HUES64 (cell line): ENCODE results near the gene ZNF605.
"Not testable (repeated sequence)": the region's sequence is repeated elsewhere in the genome, so short reads cannot be mapped to it uniquely, and the experiment has no call there.

Experiments
- H3K27ac ChIP-seq: 2 replicates; pipeline ENCODE4 v1.7.0; 2013; ENCODE audit warnings: low read depth, low read length, inconsistent platforms
- H3K27me3 ChIP-seq: 2 replicates; pipeline ENCODE4 v1.6.1; 2013; ENCODE audit warnings: mild to moderate bottlenecking, low read length; ENCODE audit not compliant: insufficient read depth
- H3K36me3 ChIP-seq: 2 replicates; pipeline ENCODE4 v1.6.1; 2013; ENCODE audit warnings: mild to moderate bottlenecking, low read length; ENCODE audit not compliant: insufficient read depth
- H3K4me1 ChIP-seq: 2 replicates; pipeline ENCODE4 v1.6.1; 2013; ENCODE audit warnings: mild to moderate bottlenecking, low read length, moderate library complexity; ENCODE audit not compliant: insufficient read depth
- H3K4me3 ChIP-seq: 2 replicates; pipeline ENCODE4 v1.5.1; 2013; ENCODE audit warnings: mild to moderate bottlenecking, low read length, moderate library complexity
- H3K9ac ChIP-seq: 2 replicates; pipeline ENCODE4 v1.6.1; 2013; ENCODE audit warnings: mild to moderate bottlenecking, low read depth, low read length
- H3K9me3 ChIP-seq: 2 replicates; pipeline ENCODE4 v1.6.1; 2013; ENCODE audit warnings: low read depth, low read length; ENCODE audit not compliant: insufficient read depth
- WGBS: fragments of 150-250, 120-280 bp; methylation state at CpG from one replicate; pipeline ENCODE4 v1.1.7; 2013; ENCODE audit warnings: missing lambda C conversion rate; 5-methylcytosine and 5-hydroxymethylcytosine counted together

ZNF605 gene

GRCh38 chr12:132925597-132926414, 30.3 kb downstream of the ZNF605 start:
- Histone ChIP-seq H3K36me3 (peaks cover 38% of the 10 kb centered on the region), H3K9me3 (peaks cover 95% of the 10 kb centered on the region), H3K27me3 (no peaks in the 10 kb centered on the region), H3K27ac (no peak overlapping the region), H3K4me3 (peak overlapping the region; percentile 16), H3K9ac (no peak overlapping the region), H3K4me1 (no peaks in the 10 kb centered on the region)
- WGBS, result 97% methylated on average over 7 of the region's 8 CpGs

- Histone ChIP-seq H3K27me3 (no peaks in the 10 kb centered on the region), H3K4me1 (no peaks in the 10 kb centered on the region), H3K9ac (no peak overlapping the region), H3K4me3 (peak overlapping the region; percentile 16; the same call in 1 of the 2 replicates), H3K9me3 (peaks cover 94% of the 10 kb centered on the region), H3K27ac (no peak overlapping the region), H3K36me3 (peaks cover 27% of the 10 kb centered on the region; the same call in 1 of the 2 replicates)
- WGBS, result 92% methylated on average over 3 of the region's 3 CpGs
These were observed 31.8 kb downstream of the ZNF605 start for GRCh38 chr12:132924356-132924755.

GRCh38 chr12:132923356-132923909, 32.7 kb downstream of the ZNF605 start:
- Histone ChIP-seq H3K27me3 (no peaks in the 10 kb centered on the region), H3K4me3 (no peak overlapping the region), H3K9me3 (peaks cover 92% of the 10 kb centered on the region), H3K9ac (no peak overlapping the region), H3K27ac (no peak overlapping the region), H3K4me1 (no peaks in the 10 kb centered on the region), H3K36me3 (peaks cover 23% of the 10 kb centered on the region; the same call in 1 of the 2 replicates)
- WGBS, result no CpG with 5 or more reads among the region's 1 CpG

- 90% methylated on average over 3 of the region's 4 CpGs for WGBS
- Histone ChIP-seq H3K9me3 (peaks cover 87% of the 10 kb centered on the region), H3K27ac (no peak overlapping the region), H3K27me3 (no peaks in the 10 kb centered on the region), H3K9ac (no peak overlapping the region), H3K36me3 (peaks cover 16% of the 10 kb centered on the region; the same call in 1 of the 2 replicates), H3K4me3 (no peak overlapping the region), H3K4me1 (no peaks in the 10 kb centered on the region)
These were observed 33.4 kb downstream of the ZNF605 start for GRCh38 chr12:132922676-132923075.

- no peak overlapping the region for H3K27ac ChIP-seq
- no peak overlapping the region for H3K9ac ChIP-seq
- no peak overlapping the region for H3K4me3 ChIP-seq
- no peaks in the 10 kb centered on the region for H3K4me1 ChIP-seq
- H3K9me3 ChIP-seq, result peaks cover 81% of the 10 kb centered on the region
- H3K36me3 ChIP-seq, result peaks cover 12% of the 10 kb centered on the region; the same call in 1 of the 2 replicates
- no peaks in the 10 kb centered on the region for H3K27me3 ChIP-seq
- 88% methylated on average over 9 of the region's 9 CpGs for WGBS
These were observed 34.4 kb downstream of the ZNF605 start for GRCh38 chr12:132921685-132922084.

- no peaks in the 10 kb centered on the region for H3K36me3 ChIP-seq
- H3K9me3 ChIP-seq, result peaks cover 77% of the 10 kb centered on the region
- no peak overlapping the region for H3K9ac ChIP-seq
- no peaks in the 10 kb centered on the region for H3K4me1 ChIP-seq
- H3K27ac ChIP-seq, result no peak overlapping the region
- no peak overlapping the region for H3K4me3 ChIP-seq
- no peaks in the 10 kb centered on the region for H3K27me3 ChIP-seq
- 93% methylated on average over 6 of the region's 6 CpGs for WGBS
These were observed 37.4 kb downstream of the ZNF605 start for GRCh38 chr12:132918680-132919079.

- H3K27me3 ChIP-seq, result peaks cover 24% of the 10 kb centered on the region
- peaks cover 19% of the 10 kb centered on the region; the same call in 1 of the 2 replicates for H3K9me3 ChIP-seq
- H3K4me1 ChIP-seq, result no peaks in the 10 kb centered on the region
- 11% methylated on average over 22 of the region's 22 CpGs for WGBS
- H3K4me3 ChIP-seq, result peak overlapping the region; percentile 66
- H3K36me3 ChIP-seq, result no peaks in the 10 kb centered on the region
- peak overlapping the region; percentile 51 for H3K9ac ChIP-seq
- peak overlapping the region; percentile 51; the same call in 1 of the 2 replicates for H3K27ac ChIP-seq
These were observed 47.1 kb downstream of the ZNF605 start for GRCh38 chr12:132909030-132909368.

DNA sequence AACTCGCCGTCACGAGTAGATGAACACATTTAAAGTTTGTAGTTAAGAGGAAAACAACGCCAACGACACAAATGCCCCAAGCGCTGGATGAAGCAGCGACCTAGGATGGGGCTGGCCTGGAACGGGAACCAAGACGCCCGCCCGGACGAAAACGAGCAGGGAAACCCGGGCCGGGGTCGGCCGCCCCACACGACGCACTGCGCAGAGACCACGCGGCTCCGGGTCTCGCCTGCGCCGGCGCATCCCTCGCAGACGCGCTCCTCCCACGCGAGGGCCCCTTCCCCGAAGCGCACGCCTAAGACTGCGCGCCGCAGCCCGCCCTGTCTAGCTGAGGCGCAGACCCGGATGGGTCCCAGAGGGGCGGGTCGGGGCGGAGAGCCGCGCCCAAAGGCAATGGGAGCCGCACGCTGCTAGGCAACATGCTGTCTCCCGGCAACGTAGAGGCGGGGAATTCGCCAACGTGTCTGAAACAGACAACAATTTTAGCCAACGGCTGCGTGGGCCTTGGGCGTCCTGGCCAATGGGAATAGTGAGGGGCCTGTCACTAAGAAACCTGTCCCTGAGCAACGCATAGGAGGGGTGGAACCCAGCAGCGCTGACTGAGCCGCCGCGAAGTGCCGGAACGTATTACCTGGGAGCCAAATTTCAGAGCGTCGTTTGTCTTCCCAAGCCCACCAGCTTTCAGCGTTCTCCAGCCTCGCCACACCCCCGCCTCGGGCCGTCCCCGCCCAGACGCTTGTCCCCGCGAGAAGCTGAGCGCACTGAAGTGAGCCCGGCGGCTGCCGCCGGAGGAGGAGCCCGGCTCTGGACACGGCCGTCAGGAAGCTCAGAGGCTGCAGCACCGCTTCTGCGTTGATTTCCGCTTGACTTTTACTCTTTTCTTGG, 47.7 kb downstream of the ZNF605 start:
- no peaks in the 10 kb centered on the region for H3K36me3 ChIP-seq
- peaks cover 24% of the 10 kb centered on the region for H3K27me3 ChIP-seq
- H3K4me1 ChIP-seq, result no peaks in the 10 kb centered on the region
- H3K4me3 ChIP-seq, result peak overlapping the region; percentile 66
- peak overlapping the region; percentile 52 for H3K9ac ChIP-seq
- WGBS, result 4% methylated on average over 85 of the region's 85 CpGs
- H3K9me3 ChIP-seq, result peaks cover 13% of the 10 kb centered on the region; the same call in 1 of the 2 replicates
- H3K27ac ChIP-seq, result peak overlapping the region; percentile 51; the same call in 1 of the 2 replicates

DNA sequence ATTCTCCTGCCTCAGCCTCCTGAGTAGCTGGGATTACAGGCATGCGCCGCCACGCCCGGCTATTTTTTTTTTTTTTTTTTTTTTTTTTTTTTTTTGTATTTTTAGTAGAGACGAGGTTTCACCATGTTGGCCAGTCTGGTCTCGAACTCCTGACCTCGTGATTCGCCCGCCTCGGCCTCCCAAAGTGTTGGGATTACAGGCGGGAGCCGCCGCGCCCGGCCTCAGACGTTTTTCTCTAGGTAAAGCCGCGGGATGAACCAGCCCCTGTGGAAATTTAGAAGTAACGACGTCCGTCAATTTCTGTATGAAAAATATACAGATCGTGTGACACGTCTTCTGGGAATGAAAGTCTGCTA, 48.3 kb downstream of the ZNF605 start:
- H3K4me3 ChIP-seq, result peak overlapping the region; percentile 66
- H3K27me3 ChIP-seq, result peaks cover 24% of the 10 kb centered on the region
- not testable (repeated sequence) for H3K27ac ChIP-seq, H3K4me1 ChIP-seq, H3K36me3 ChIP-seq
- WGBS, result 39% methylated on average over 19 of the region's 23 CpGs
- peak overlapping the region; percentile 52; the same call in 1 of the 2 replicates for H3K9ac ChIP-seq
- peaks cover 12% of the 10 kb centered on the region; the same call in 1 of the 2 replicates for H3K9me3 ChIP-seq

DNA sequence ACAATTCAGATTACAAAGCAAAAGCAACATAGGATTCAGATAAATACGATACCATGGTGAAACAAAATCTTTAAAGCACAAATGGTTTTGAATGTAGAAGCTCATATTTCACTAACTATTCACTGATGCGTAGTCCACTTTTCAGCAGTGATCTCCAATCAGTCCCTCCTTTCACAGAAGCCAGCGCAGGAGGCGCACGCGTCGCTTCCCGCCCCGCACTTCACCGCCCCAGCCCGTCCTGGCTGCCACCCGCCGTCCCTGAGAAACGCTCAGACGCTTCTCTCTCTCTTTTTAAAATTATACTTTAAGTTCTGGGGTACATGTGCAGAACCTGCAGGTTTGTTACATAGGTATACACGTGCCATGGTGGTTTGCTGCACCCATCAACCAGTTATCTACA, 48.9 kb downstream of the ZNF605 start:
- WGBS, result 93% methylated on average over 16 of the region's 16 CpGs
- no peaks in the 10 kb centered on the region for H3K4me1 ChIP-seq
- H3K27me3 ChIP-seq, result peaks cover 24% of the 10 kb centered on the region
- H3K36me3 ChIP-seq, result no peaks in the 10 kb centered on the region
- peaks cover 11% of the 10 kb centered on the region; the same call in 1 of the 2 replicates for H3K9me3 ChIP-seq
- no peak overlapping the region for H3K4me3 ChIP-seq
- H3K27ac ChIP-seq, result no peak overlapping the region
- H3K9ac ChIP-seq, result no peak overlapping the region
